ENCODE results near the gene RPS3. TPM values are rescaled to one million over a fixed set of nuclear protein-coding genes. Genes with fewer than 3 reads are reported as not detected.
"Not testable (repeated sequence)": the region's sequence is repeated elsewhere in the genome, so short reads cannot be mapped to it uniquely, and the experiment has no call there.

The RPS3 gene
- total RNA-seq, 1 experiment from 2014 or later = 4,109 TPM

DNA sequence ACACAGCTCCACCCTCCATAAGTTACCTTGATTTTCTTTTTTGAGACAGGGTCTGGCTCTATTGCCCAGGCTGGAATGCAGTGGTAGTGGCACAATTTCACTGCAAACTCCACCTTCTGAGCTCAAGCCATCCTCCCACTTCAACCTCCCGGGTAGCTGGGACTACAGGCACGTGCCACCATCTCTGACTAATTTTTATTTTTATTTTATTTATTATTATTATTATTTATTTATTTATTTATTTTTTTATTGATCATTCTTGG is 9.6 kb downstream of the RPS3 start:
- Histone ChIP-seq H3K79me2 (ENCODE audit: insufficient read depth, low read length) (peaks cover 59% of the 10 kb centered on the region), H3K9ac (ENCODE audit: low read length) (no peak overlapping the region), H3K27me3 (ENCODE audit: insufficient read depth, low read length) (no peaks in the 10 kb centered on the region), H3K27ac (ENCODE audit: low read depth, low read length) (no peak overlapping the region), H4K20me1 (ENCODE audit: insufficient read depth) (peaks cover 44% of the 10 kb centered on the region), H3K9me3 (ENCODE audit: control insufficient read depth in 1 of 2, insufficient read depth in 1 of 2, low read depth in 1 of 2, low read length in 2 of 2) (no peaks in the 10 kb centered on the region), H3K36me3 (ENCODE audit: control insufficient read depth in 1 of 2, insufficient read depth in 2 of 2, low read length in 2 of 2) (peaks cover 48 to 60% of the 10 kb centered on the region in 2 experiments), H2AFZ (ENCODE audit: low read depth, low read length, poor library complexity, severe bottlenecking) (no peak overlapping the region), H3K9me2 (ENCODE audit: insufficient read depth) (no peaks in the 10 kb centered on the region), H3K4me2 (ENCODE audit: low read length) (no peak overlapping the region), H3K4me1 (ENCODE audit: control insufficient read depth in 1 of 2, insufficient read depth in 2 of 2, low read length in 2 of 2) (peaks cover 0 to 6% of the 10 kb centered on the region in 2 experiments; a peak in 1 of 4 replicates), H3K4me3 (replicated peaks in 1 of 2; ENCODE audit: low read depth in 1 of 2, low read length in 2 of 2) (no peak overlapping the region)
- intact Hi-C loops (cut with micrococcal nuclease) = no loop called here
- no TSS peak for BruUV-seq (replicated peaks)
- RAD21 ChIA-PET (ENCODE audit: low non-redundant PET in 1 of 2, low total read pairs in 2 of 2, uncharacterized antibody in 2 of 2, unreplicated experiment in 2 of 2) = no interaction called here
- ATAC-seq (peak; percentile 20), DNase-seq (ENCODE audit: low read depth, low spot score) (no peak)
- POLR2A ChIA-PET = no interaction called here
- CTCF ChIA-PET = interaction anchor here (2.4 kb wide), 1 partner anchor 8 kb away, joined by 8 read pairs; no protein-coding TSS in a partner anchor
- TF ChIP-seq, protein P1, sequence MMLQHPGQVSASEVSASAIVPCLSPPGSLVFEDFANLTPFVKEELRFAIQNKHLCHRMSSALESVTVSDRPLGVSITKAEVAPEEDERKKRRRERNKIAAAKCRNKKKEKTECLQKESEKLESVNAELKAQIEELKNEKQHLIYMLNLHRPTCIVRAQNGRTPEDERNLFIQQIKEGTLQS (IDR thresholded peaks at IDR 0.05) = no peak
- TF ChIP-seq SP1 (IDR thresholded peaks at IDR 0.05; ENCODE audit: low read depth) = no peak
- TF ChIP-seq EGR1 (IDR thresholded peaks at IDR 0.05; ENCODE audit: low read depth) = no peak
- TF ChIP-seq RAD21 (IDR thresholded peaks at IDR 0.05; ENCODE audit: low read depth) = no peak
- no peak for TF ChIP-seq CBX3 (IDR thresholded peaks at IDR 0.05; ENCODE audit: low read depth)
- TF ChIP-seq ZFX (IDR thresholded peaks at IDR 0.05) = no peak
- TF ChIP-seq ZNF274 (IDR thresholded peaks at IDR 0.05; ENCODE audit: low read depth, low read length) = no peak
- no peak for TF ChIP-seq CEBPB (IDR thresholded peaks at IDR 0.05; ENCODE audit: low read depth)
- no peak for TF ChIP-seq YY1 (IDR thresholded peaks at IDR 0.05; ENCODE audit: extremely low read depth, insufficient replicate concordance, low read depth, low read length)
- no peak for TF ChIP-seq EZH2phosphoT487 (IDR thresholded peaks at IDR 0.05; ENCODE audit: borderline replicate concordance)
- TF ChIP-seq POLR2A (IDR thresholded peaks at IDR 0.05; ENCODE audit: borderline replicate concordance, extremely low read depth, insufficient read depth, insufficient read length) = no peak
- TF ChIP-seq, protein P2, sequence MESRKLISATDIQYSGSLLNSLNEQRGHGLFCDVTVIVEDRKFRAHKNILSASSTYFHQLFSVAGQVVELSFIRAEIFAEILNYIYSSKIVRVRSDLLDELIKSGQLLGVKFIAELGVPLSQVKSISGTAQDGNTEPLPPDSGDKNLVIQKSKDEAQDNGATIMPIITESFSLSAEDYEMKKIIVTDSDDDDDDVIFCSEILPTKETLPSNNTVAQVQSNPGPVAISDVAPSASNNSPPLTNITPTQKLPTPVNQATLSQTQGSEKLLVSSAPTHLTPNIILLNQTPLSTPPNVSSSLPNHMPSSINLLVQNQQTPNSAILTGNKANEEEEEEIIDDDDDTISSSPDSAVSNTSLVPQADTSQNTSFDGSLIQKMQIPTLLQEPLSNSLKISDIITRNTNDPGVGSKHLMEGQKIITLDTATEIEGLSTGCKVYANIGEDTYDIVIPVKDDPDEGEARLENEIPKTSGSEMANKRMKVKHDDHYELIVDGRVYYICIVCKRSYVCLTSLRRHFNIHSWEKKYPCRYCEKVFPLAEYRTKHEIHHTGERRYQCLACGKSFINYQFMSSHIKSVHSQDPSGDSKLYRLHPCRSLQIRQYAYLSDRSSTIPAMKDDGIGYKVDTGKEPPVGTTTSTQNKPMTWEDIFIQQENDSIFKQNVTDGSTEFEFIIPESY (IDR thresholded peaks at IDR 0.05; ENCODE audit: extremely low read depth, insufficient replicate concordance, low read length) = no peak
- TF ChIP-seq TCF7L2 (IDR thresholded peaks at IDR 0.05; ENCODE audit: borderline replicate concordance, extremely low read depth, insufficient read depth, insufficient read length) = no peak
- TF ChIP-seq, protein P3, sequence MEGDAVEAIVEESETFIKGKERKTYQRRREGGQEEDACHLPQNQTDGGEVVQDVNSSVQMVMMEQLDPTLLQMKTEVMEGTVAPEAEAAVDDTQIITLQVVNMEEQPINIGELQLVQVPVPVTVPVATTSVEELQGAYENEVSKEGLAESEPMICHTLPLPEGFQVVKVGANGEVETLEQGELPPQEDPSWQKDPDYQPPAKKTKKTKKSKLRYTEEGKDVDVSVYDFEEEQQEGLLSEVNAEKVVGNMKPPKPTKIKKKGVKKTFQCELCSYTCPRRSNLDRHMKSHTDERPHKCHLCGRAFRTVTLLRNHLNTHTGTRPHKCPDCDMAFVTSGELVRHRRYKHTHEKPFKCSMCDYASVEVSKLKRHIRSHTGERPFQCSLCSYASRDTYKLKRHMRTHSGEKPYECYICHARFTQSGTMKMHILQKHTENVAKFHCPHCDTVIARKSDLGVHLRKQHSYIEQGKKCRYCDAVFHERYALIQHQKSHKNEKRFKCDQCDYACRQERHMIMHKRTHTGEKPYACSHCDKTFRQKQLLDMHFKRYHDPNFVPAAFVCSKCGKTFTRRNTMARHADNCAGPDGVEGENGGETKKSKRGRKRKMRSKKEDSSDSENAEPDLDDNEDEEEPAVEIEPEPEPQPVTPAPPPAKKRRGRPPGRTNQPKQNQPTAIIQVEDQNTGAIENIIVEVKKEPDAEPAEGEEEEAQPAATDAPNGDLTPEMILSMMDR (IDR thresholded peaks at IDR 0.05 in 2 of 3, conservative IDR thresholded peaks at IDR 0.05 in 1 of 3; ENCODE audit: borderline replicate concordance in 1 of 3, insufficient read depth in 1 of 3, low read depth in 2 of 3, low read length in 2 of 3) = no peak
- TF ChIP-seq SIN3A (IDR thresholded peaks at IDR 0.05; ENCODE audit: low read depth) = no peak
- TF ChIP-seq POLR2AphosphoS5 (IDR thresholded peaks at IDR 0.05; ENCODE audit: low read depth, low read length) = no peak
- TF ChIP-seq, protein P4, sequence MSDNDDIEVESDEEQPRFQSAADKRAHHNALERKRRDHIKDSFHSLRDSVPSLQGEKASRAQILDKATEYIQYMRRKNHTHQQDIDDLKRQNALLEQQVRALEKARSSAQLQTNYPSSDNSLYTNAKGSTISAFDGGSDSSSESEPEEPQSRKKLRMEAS (IDR thresholded peaks at IDR 0.05) = no peak

DNA sequence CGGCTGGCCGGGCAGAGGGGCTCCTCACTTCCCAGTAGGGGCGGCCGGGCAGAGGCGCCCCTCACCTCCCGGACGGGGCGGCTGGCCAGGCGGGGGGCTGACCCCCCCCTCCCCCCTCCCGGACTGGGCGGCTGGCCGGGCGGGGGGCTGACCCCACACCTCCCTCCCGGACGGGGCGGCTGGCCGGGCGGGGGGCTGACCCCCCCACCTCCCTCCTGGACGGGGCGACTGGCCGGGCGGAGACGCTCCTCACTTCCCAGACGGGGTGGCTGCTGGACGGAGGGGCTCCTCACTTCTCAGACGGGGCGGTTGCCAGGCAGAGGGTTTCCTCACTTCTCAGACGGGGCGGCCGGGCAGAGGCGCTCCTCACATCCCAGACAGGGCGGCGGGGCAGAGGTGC is 10.7 kb downstream of the RPS3 start:
- Histone ChIP-seq H4K20me1 (ENCODE audit: insufficient read depth) (peaks cover 36% of the 10 kb centered on the region), H3K36me3 (ENCODE audit: control insufficient read depth in 1 of 2, insufficient read depth in 2 of 2, low read length in 2 of 2) (peaks cover 40 to 56% of the 10 kb centered on the region in 2 experiments), H3K79me2 (ENCODE audit: insufficient read depth, low read length) (peaks cover 49% of the 10 kb centered on the region)
- H3K27me3 ChIP-seq (ENCODE audit: insufficient read depth, low read length); intact Hi-C loops (cut with micrococcal nuclease); RAD21 ChIA-PET (ENCODE audit: low non-redundant PET in 1 of 2, low total read pairs in 2 of 2, uncharacterized antibody in 2 of 2, unreplicated experiment in 2 of 2); DNase-seq (ENCODE audit: low read depth, low spot score); ATAC-seq; H3K4me1 ChIP-seq (ENCODE audit: control insufficient read depth in 1 of 2, insufficient read depth in 2 of 2, low read length in 2 of 2); H3K9me2 ChIP-seq (ENCODE audit: insufficient read depth); H3K4me3 ChIP-seq (replicated peaks in 1 of 2; ENCODE audit: low read depth in 1 of 2, low read length in 2 of 2); H3K27ac ChIP-seq (ENCODE audit: low read depth, low read length); POLR2A ChIA-PET; H3K9me3 ChIP-seq (ENCODE audit: control insufficient read depth in 1 of 2, insufficient read depth in 1 of 2, low read depth in 1 of 2, low read length in 2 of 2); CTCF ChIA-PET; H2AFZ ChIP-seq (ENCODE audit: low read depth, low read length, poor library complexity, severe bottlenecking); H3K4me2 ChIP-seq (ENCODE audit: low read length); BruUV-seq (replicated peaks); H3K9ac ChIP-seq (ENCODE audit: low read length): not testable (repeated sequence)
